HepG2 (cell line): ENCODE data around the gene ARHGEF7. TPM values are rescaled to one million over a fixed set of nuclear protein-coding genes. Genes with fewer than 3 reads are reported as not detected.

Source experiments
- ATAC-seq: fragments of 200-7000 bp; cut with Tn5 transposase; 3 replicates; pipeline ENCODE4 v1.9.1; 2020; ENCODE audit warnings: mild to moderate bottlenecking, moderate library complexity
- BruUV-seq: library from RNA; stranded (reverse); fragments of 400-500 nt; replicated peaks from 2 replicates; lab custom pipeline; 2021; lab: Mats Ljungman, UMichigan
- CTCF ChIA-PET: fragments of 300-600 bp; formaldehyde crosslinking; extraction: SDS; loops from one replicate; lab custom pipeline; 2021; ENCODE audit warnings: low total read pairs, inconsistent platforms, low intra/inter-chr PET ratio; lab: Yijun Ruan, JAX
- POLR2A ChIA-PET: fragments of 350-600 bp; sonication (Branson Sonifier 250); formaldehyde crosslinking; loops from one replicate; lab custom pipeline; 2020; ENCODE audit warnings: antibody characterized with exemption, inconsistent platforms; lab: Yijun Ruan, JAX
- DNase-seq: peaks from one replicate; pipeline ENCODE4 v3.0.0-alpha.2; 2015; ENCODE audit warnings: low spot score
- FAIRE-seq: peaks from 3 replicates; lab custom pipeline; 2011; peaks lifted over from hg19 to GRCh38; lab: Jason Lieb, UNC
- H2AFZ ChIP-seq: one replicate; pipeline ENCODE4 v1.6.1; 2011; ENCODE audit warnings: low read length, inconsistent platforms
- H3K27ac ChIP-seq: fragments of 300-600 bp; 3 replicates; pipeline ENCODE4 v1.8.0; 2011; ENCODE audit warnings: mixed run types, mild to moderate bottlenecking, mixed read lengths, low read length, inconsistent platforms; ENCODE audit not compliant: insufficient read depth; ENCODE audit errors: extremely low read length
- H3K27me3 ChIP-seq, 2 experiments: fragments of 200-600 bp in 1 of 2; 2 replicates in 1 of 2; 3 replicates in 1 of 2; pipeline versions ENCODE4 v1.6.0 to v1.8.0; 2011; ENCODE audit warnings: low read length in 2 of 2, mild to moderate bottlenecking in 2 of 2, moderate library complexity in 2 of 2, inconsistent platforms in 1 of 2; ENCODE audit not compliant: insufficient read depth in 2 of 2, control insufficient read depth in 1 of 2
- H3K36me3 ChIP-seq, 2 experiments: fragments of 200-600 bp in 1 of 2; replicated peaks in 1 of 2; 2 replicates in 1 of 2; 3 replicates in 1 of 2; pipeline versions ENCODE4 v1.5.1 to v1.8.0; 2011; ENCODE audit warnings: low read length in 2 of 2, inconsistent platforms in 1 of 2; ENCODE audit not compliant: insufficient read depth in 2 of 2, control insufficient read depth in 1 of 2
- H3K4me1 ChIP-seq: 2 replicates; pipeline ENCODE4 v1.5.1; 2012; ENCODE audit warnings: low read length, inconsistent platforms; ENCODE audit not compliant: insufficient read depth
- H3K4me2 ChIP-seq: 2 replicates; pipeline ENCODE4 v1.6.0; 2011; ENCODE audit warnings: low read depth, low read length, inconsistent platforms
- H3K4me3 ChIP-seq, 3 experiments: fragments of 200-600 bp in 1 of 3; sonication (generic), shearing (Covaris generic) in 1 of 3; replicated peaks in 1 of 3; 2 replicates each; pipeline ENCODE4 v1.5.1; 2011 to 2016; ENCODE audit warnings: low read length in 3 of 3, inconsistent platforms in 2 of 3, low read depth in 2 of 3, mild to moderate bottlenecking in 2 of 3, control low read depth in 1 of 3, mixed read lengths in 1 of 3; ENCODE audit not compliant: insufficient read depth in 1 of 3
- H3K79me2 ChIP-seq: one replicate; pipeline ENCODE4 v1.6.1; 2011; ENCODE audit warnings: low read length, inconsistent platforms; ENCODE audit not compliant: insufficient read depth
- H3K9ac ChIP-seq: 2 replicates; pipeline ENCODE4 v1.6.0; 2011; ENCODE audit warnings: mild to moderate bottlenecking, low read depth, low read length, inconsistent platforms; ENCODE audit not compliant: insufficient read depth
- H3K9me3 ChIP-seq: 2 replicates; pipeline ENCODE4 v1.5.1; 2012; ENCODE audit warnings: mild to moderate bottlenecking, low read length
- H4K20me1 ChIP-seq: 2 replicates; pipeline ENCODE4 v1.6.0; 2011; ENCODE audit warnings: inconsistent platforms, mild to moderate bottlenecking, low read length, moderate library complexity; ENCODE audit not compliant: insufficient read depth
- CEBPB ChIP-seq: IDR thresholded peaks from 2 replicates; pipeline ENCODE4 v1.6.1; 2011; ENCODE audit warnings: low read depth, low read length, improper control_type of control experiment, borderline replicate concordance
- FLYWCH1 ChIP-seq: sonication (generic); formaldehyde crosslinking; IDR thresholded peaks from 2 replicates; pipeline ENCODE4 v1.8.1; 2023; ENCODE audit warnings: mild to moderate bottlenecking, missing genetic modification reagents
- KAT2B ChIP-seq: fragments of 150-350 bp; IDR thresholded peaks from 2 replicates; pipeline ENCODE4 v1.6.1; 2014; ENCODE audit warnings: low read depth, low read length, borderline replicate concordance
- LCORL ChIP-seq, 2 experiments: fragments of 450-650 bp in 1 of 2; sonication (generic) in 1 of 2; formaldehyde crosslinking in 1 of 2; IDR thresholded peaks; 2 replicates each; pipeline versions ENCODE4 v1.5.0 to v1.6.1; 2017 to 2020; ENCODE audit warnings: antibody characterized with exemption in 1 of 2, missing genetic modification reagents in 1 of 2
- LRRFIP1 ChIP-seq: sonication (generic); formaldehyde crosslinking; conservative IDR thresholded peaks from 2 replicates; pipeline ENCODE4 v1.4.0; 2020; ENCODE audit warnings: missing genetic modification reagents
- NFKBIZ ChIP-seq: IDR thresholded peaks from 2 replicates; pipeline ENCODE4 v1.6.1; 2018; ENCODE audit warnings: missing genetic modification reagents, missing compliant biosample characterization
- TFAP4 ChIP-seq: sonication (generic); IDR thresholded peaks from 2 replicates; pipeline ENCODE4 v1.6.1; 2016; ENCODE audit warnings: low read depth, borderline replicate concordance
- ZBTB46 ChIP-seq: sonication (generic); formaldehyde crosslinking; IDR thresholded peaks from 2 replicates; pipeline ENCODE4 v1.4.0; 2020; ENCODE audit warnings: mild to moderate bottlenecking, missing genetic modification reagents, borderline replicate concordance
- ZNF205 ChIP-seq: IDR thresholded peaks from 2 replicates; pipeline ENCODE4 v1.6.1; 2018; ENCODE audit warnings: missing biosample characterization, missing genetic modification reagents
- ZNF24 ChIP-seq: fragments of 450-650 bp; IDR thresholded peaks from 2 replicates; pipeline ENCODE4 v1.6.1; 2017; ENCODE audit warnings: antibody characterized with exemption, mild to moderate bottlenecking
- ZNF263 ChIP-seq: sonication (generic); formaldehyde crosslinking; IDR thresholded peaks from 2 replicates; pipeline ENCODE4 v1.4.0; 2020; ENCODE audit warnings: missing genetic modification reagents
- ZNF34 ChIP-seq: sonication (generic); formaldehyde crosslinking; IDR thresholded peaks from 2 replicates; pipeline ENCODE4 v1.4.0; 2020; ENCODE audit warnings: mild to moderate bottlenecking, missing genetic modification reagents, borderline replicate concordance
- WGBS: methylation state at CpG from one replicate; pipeline ENCODE4 v1.1.6; 2017; ENCODE audit warnings: low lambda C conversion rate; 5-methylcytosine and 5-hydroxymethylcytosine counted together
- in situ Hi-C: cut with HindIII; loops from 2 replicates; pipeline ENCODE4 v1.10.0; 2017; ENCODE audit warnings: low pct_unique_long_range_greater_than_20kb; ENCODE audit not compliant: extremely low pct_ligation_motif_present
- intact Hi-C: fragments of 100-400 bp; cut with micrococcal nuclease; formaldehyde crosslinking; loops from one replicate; pipeline ENCODE4 v1.10.0; 2022; ENCODE audit not compliant: unreplicated experiment
- polyA plus RNA-seq, 8 experiments: library from polyadenylated mRNA; depleted of rRNA in 3 of 8; stranded (reverse) in 7 of 8; unstranded in 1 of 8; fragments of >200 nt; fragmentation: Illumina TruSeq in 4 of 8; extraction: Trizol in 4 of 8; gene quantifications; 2 replicates each; pipeline versions ENCODE4 v1.2.1 to v1.2.3, GENCODE V29; 2011 to 2016; ENCODE audit warnings: low read depth in 4 of 8, missing spikeins in 1 of 8, mixed read lengths in 1 of 8; ENCODE audit not compliant: insufficient read depth in 1 of 8
- total RNA-seq, 5 experiments: library from RNA; depleted of rRNA; stranded (reverse); fragments of >200 nt; fragmentation: Illumina TruSeq; extraction: Trizol; gene quantifications; 2 replicates each; pipeline ENCODE4 v1.2.3, GENCODE V29; 2016; ENCODE audit warnings: low read depth in 1 of 5

The ARHGEF7 gene
- total and polyA plus RNA-seq, 2 of the 13 experiments (the other 11 are each of a cell fraction or from before 2014, with no cell fraction given), result 15.7 to 22.3 TPM

- no peak overlapping the region for H3K9ac ChIP-seq
- POLR2A ChIA-PET, result no interaction called here
- H3K79me2 ChIP-seq, result no peaks in the 10 kb centered on the region
- H4K20me1 ChIP-seq, result no peaks in the 10 kb centered on the region
- in situ Hi-C loops (no loop called here), intact Hi-C loops (no loop called here)
- H3K4me1 ChIP-seq, result peaks cover 5% of the 10 kb centered on the region
- ATAC-seq, result no peak
- no peak overlapping the region for H3K4me3 ChIP-seq
- H3K27ac ChIP-seq, result no peak overlapping the region
- no peak for FAIRE-seq
- H2AFZ ChIP-seq, result no peak overlapping the region
- TF ChIP-seq CEBPB (peak; percentile 62; the same call in 1 of the 2 replicates), ZNF34 (no peak)
- peaks cover 10 to 73% of the 10 kb centered on the region in 2 experiments for H3K27me3 ChIP-seq
- no TSS peak for BruUV-seq
- 18% methylated on average over 9 of the region's 9 CpGs for WGBS
- H3K4me2 ChIP-seq, result no peak overlapping the region
- no peak for DNase-seq
- H3K9me3 ChIP-seq, result no peaks in the 10 kb centered on the region
- no peaks in the 10 kb centered on the region for H3K36me3 ChIP-seq
- CTCF ChIA-PET, result no interaction called here
Measured at GRCh38 chr13:111118898-111119607, 3.9 kb downstream of the ARHGEF7 start.

- peaks cover 8 to 65% of the 10 kb centered on the region in 2 experiments for H3K27me3 ChIP-seq
- H3K27ac ChIP-seq, result no peak overlapping the region
- POLR2A ChIA-PET, result no interaction called here
- H3K36me3 ChIP-seq, result no peaks in the 10 kb centered on the region
- TF ChIP-seq ZNF263 (CRISPR knock-in tag) (no peak), ZNF205 (no peak), LRRFIP1 (CRISPR knock-in tag) (no peak), ZNF24 (no peak), KAT2B (no peak), LCORL (IDR thresholded peaks at IDR 0.05) (no peak), LCORL (CRISPR knock-in tag; IDR thresholded peaks at IDR 0.05) (no peak), TFAP4 (no peak), NFKBIZ (CRISPR knock-in tag) (no peak), ZBTB46 (no peak), FLYWCH1 (no peak)
- H3K9me3 ChIP-seq, result no peaks in the 10 kb centered on the region
- DNase-seq (no peak), ATAC-seq (no peak), FAIRE-seq (no peak)
- intact Hi-C loops, result no loop called here
- in situ Hi-C loops, result no loop called here
- H3K4me2 ChIP-seq, result no peak overlapping the region
- no TSS peak for BruUV-seq
- no peak overlapping the region for H3K9ac ChIP-seq
- peaks cover 5% of the 10 kb centered on the region for H3K4me1 ChIP-seq
- H4K20me1 ChIP-seq, result no peaks in the 10 kb centered on the region
- no peak overlapping the region for H2AFZ ChIP-seq
- H3K79me2 ChIP-seq, result no peaks in the 10 kb centered on the region
- H3K4me3 ChIP-seq, result no peak overlapping the region
- CTCF ChIA-PET, result no interaction called here
Measured at GRCh38 chr13:111119966-111120365, 4.9 kb downstream of the ARHGEF7 start.
